HepG2 (cell line): ENCODE results near the gene NUDT9. TPM values are rescaled to one million over a fixed set of nuclear protein-coding genes. Genes with fewer than 3 reads are reported as not detected.

Experiments used
- ARNT2 ChIP-seq: sonication (generic); formaldehyde crosslinking; IDR thresholded peaks from 2 replicates; pipeline ENCODE4 v1.8.0; 2022; ENCODE audit warnings: mild to moderate bottlenecking, low read depth, missing genetic modification reagents, moderate library complexity
- CCAR2 ChIP-seq: fragments of 200-400 bp; formaldehyde crosslinking; optimal IDR thresholded peaks from 2 replicates; pipeline ENCODE3; 2018; ENCODE audit warnings: low read depth, mild to moderate bottlenecking, low read length, moderate library complexity
- CHD4 ChIP-seq: fragments of 200-600 bp; sonication (generic); IDR thresholded peaks from 2 replicates; pipeline ENCODE4 v1.7.0; 2017; ENCODE audit warnings: mild to moderate bottlenecking, low read length, borderline replicate concordance
- ELF4 ChIP-seq: sonication (generic); formaldehyde crosslinking; IDR thresholded peaks from 2 replicates; pipeline ENCODE4 v1.5.0; 2020; ENCODE audit warnings: missing genetic modification reagents, mild to moderate bottlenecking, moderate library complexity, borderline replicate concordance
- GATAD2A ChIP-seq: IDR thresholded peaks from 2 replicates; pipeline ENCODE4 v1.6.1; 2016
- HNF4A ChIP-seq: sonication (generic); formaldehyde crosslinking; IDR thresholded peaks from 2 replicates; pipeline ENCODE4 v1.4.0; 2020; ENCODE audit warnings: missing genetic modification reagents
- MTA1 ChIP-seq: sonication (generic); formaldehyde crosslinking; IDR thresholded peaks from 2 replicates; pipeline ENCODE4 v1.4.0; 2020; ENCODE audit warnings: missing genetic modification reagents, mild to moderate bottlenecking, borderline replicate concordance
- SMAD1 ChIP-seq: sonication (generic); formaldehyde crosslinking; IDR thresholded peaks from 2 replicates; pipeline ENCODE4 v1.4.0; 2020; ENCODE audit warnings: missing genetic modification reagents, low read depth, mild to moderate bottlenecking, borderline replicate concordance
- SNRNP70 ChIP-seq: fragments of 200-400 bp; formaldehyde crosslinking; IDR thresholded peaks from 2 replicates; pipeline ENCODE4 v1.6.1; 2017; ENCODE audit warnings: mild to moderate bottlenecking, low read depth, low read length, moderate library complexity
- TOPORS ChIP-seq: sonication (generic); formaldehyde crosslinking; IDR thresholded peaks from 2 replicates; pipeline ENCODE4 v1.8.0; 2023; ENCODE audit warnings: mild to moderate bottlenecking, missing genetic modification reagents
- ZBTB2 ChIP-seq: sonication (generic); formaldehyde crosslinking; IDR thresholded peaks from 2 replicates; pipeline ENCODE4 v1.8.0; 2022; ENCODE audit warnings: low read depth, missing genetic modification reagents
- ZBTB38 ChIP-seq: sonication (generic); formaldehyde crosslinking; IDR thresholded peaks from 2 replicates; pipeline ENCODE4 v1.5.1; 2020; ENCODE audit warnings: mild to moderate bottlenecking, missing genetic modification reagents
- ZFAT ChIP-seq: sonication (generic); formaldehyde crosslinking; conservative IDR thresholded peaks from 2 replicates; pipeline ENCODE4 v1.8.1; 2023; ENCODE audit warnings: missing genetic modification reagents, inconsistent platforms
- ZNF225 ChIP-seq: sonication (generic); formaldehyde crosslinking; IDR thresholded peaks from 2 replicates; pipeline ENCODE4 v1.4.0; 2020; ENCODE audit warnings: mild to moderate bottlenecking, missing genetic modification reagents
- ZNF44 ChIP-seq: sonication (generic); formaldehyde crosslinking; IDR thresholded peaks from 2 replicates; pipeline ENCODE4 v1.5.1; 2020; ENCODE audit warnings: mild to moderate bottlenecking, missing genetic modification reagents
- ZNF503 ChIP-seq: sonication (generic); formaldehyde crosslinking; IDR thresholded peaks from 2 replicates; pipeline ENCODE4 v1.4.0; 2020; ENCODE audit warnings: missing genetic modification reagents
- ZNF546 ChIP-seq: sonication (generic); formaldehyde crosslinking; conservative IDR thresholded peaks from 2 replicates; pipeline ENCODE4 v1.8.1; 2023; ENCODE audit warnings: mild to moderate bottlenecking, missing genetic modification reagents
- ZNF747 ChIP-seq: sonication (generic); formaldehyde crosslinking; IDR thresholded peaks from 2 replicates; pipeline ENCODE4 v1.8.1; 2023; ENCODE audit warnings: missing genetic modification reagents, mild to moderate bottlenecking, borderline replicate concordance
- polyA plus RNA-seq, 8 experiments: library from polyadenylated mRNA; depleted of rRNA in 3 of 8; stranded (reverse) in 7 of 8; unstranded in 1 of 8; fragments of >200 nt; fragmentation: Illumina TruSeq in 4 of 8; extraction: Trizol in 4 of 8; gene quantifications; 2 replicates each; pipeline versions ENCODE4 v1.2.1 to v1.2.3, GENCODE V29; 2011 to 2016; ENCODE audit warnings: low read depth in 4 of 8, missing spikeins in 1 of 8, mixed read lengths in 1 of 8; ENCODE audit not compliant: insufficient read depth in 1 of 8
- total RNA-seq, 5 experiments: library from RNA; depleted of rRNA; stranded (reverse); fragments of >200 nt; fragmentation: Illumina TruSeq; extraction: Trizol; gene quantifications; 2 replicates each; pipeline ENCODE4 v1.2.3, GENCODE V29; 2016; ENCODE audit warnings: low read depth in 1 of 5
- TF ChIP-seq, protein P1 (sequence below), 2 experiments: sonication (generic) in 1 of 2; formaldehyde crosslinking in 1 of 2; IDR thresholded peaks; 2 replicates each; pipeline versions ENCODE4 v1.5.1 to v1.6.1; 2011 to 2020; ENCODE audit warnings: borderline replicate concordance in 1 of 2, low read depth in 1 of 2, low read length in 1 of 2, mild to moderate bottlenecking in 1 of 2, missing genetic modification reagents in 1 of 2, moderate library complexity in 1 of 2
- TF ChIP-seq, protein P2 (sequence below): sonication (generic); formaldehyde crosslinking; IDR thresholded peaks from 2 replicates; pipeline ENCODE4 v1.4.0; 2020; ENCODE audit warnings: missing genetic modification reagents, borderline replicate concordance

NUDT9 gene
- total and polyA plus RNA-seq, 2 of the 13 experiments (the other 11 are each of a cell fraction or from before 2014, with no cell fraction given) = 10.4 to 12.3 TPM

DNA sequence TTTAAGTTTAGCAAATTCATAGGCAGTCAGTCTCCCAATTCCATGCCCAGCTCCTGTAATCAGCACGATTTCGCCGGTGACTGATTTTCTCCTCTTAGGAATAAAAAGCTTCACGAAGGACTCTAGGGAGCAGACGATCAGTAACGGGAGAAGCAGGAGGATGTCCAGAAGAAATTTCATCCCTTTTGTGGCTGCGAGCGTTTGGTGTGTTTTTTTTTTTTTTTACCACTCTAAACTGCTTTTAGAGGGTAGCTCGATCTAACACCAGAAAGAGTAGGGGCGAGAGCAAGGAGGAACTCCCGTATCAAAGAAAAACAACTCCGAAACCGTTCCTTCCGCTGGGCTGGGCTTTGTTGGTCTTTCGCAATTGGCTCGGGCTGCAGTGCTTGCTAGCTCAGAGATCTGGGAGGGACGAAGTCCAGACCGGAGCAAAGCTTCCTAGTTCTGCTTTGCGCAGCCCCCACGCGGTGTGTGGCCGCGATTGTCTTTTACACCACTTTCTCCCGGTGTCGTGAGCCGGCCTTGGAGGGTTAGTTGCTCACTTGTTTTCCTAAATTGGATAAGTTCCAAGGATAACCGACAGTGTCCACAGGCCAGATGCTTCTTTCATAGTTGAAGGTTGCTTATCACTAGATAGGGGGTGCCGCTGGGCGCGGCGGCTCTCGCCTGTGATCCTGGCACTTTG lies 31.3 kb upstream of the NUDT9 start, which contains the start of gene HSD17B11 (continued):
- TF ChIP-seq TOPORS = peak; percentile 84
- no peak for TF ChIP-seq ZBTB38 (CRISPR knock-in tag)
- TF ChIP-seq, protein P1, sequence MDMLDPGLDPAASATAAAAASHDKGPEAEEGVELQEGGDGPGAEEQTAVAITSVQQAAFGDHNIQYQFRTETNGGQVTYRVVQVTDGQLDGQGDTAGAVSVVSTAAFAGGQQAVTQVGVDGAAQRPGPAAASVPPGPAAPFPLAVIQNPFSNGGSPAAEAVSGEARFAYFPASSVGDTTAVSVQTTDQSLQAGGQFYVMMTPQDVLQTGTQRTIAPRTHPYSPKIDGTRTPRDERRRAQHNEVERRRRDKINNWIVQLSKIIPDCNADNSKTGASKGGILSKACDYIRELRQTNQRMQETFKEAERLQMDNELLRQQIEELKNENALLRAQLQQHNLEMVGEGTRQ (IDR thresholded peaks at IDR 0.05; ENCODE audit: low read depth, low read length) = no peak
- TF ChIP-seq, protein P1 (CRISPR knock-in tag; IDR thresholded peaks at IDR 0.05; ENCODE audit: borderline replicate concordance) = no peak
- peak; percentile 70; the same call in 1 of the 2 replicates for TF ChIP-seq ZNF747 (CRISPR knock-in tag)
- TF ChIP-seq ZNF503 (CRISPR knock-in tag) = peak; percentile 88
- TF ChIP-seq ZNF44 (CRISPR knock-in tag) = no peak; the same call in 1 of the 2 replicates
- TF ChIP-seq ZBTB2 (CRISPR knock-in tag) = peak; percentile 80
- no peak for TF ChIP-seq SMAD1 (CRISPR knock-in tag)
- no peak for TF ChIP-seq ARNT2 (CRISPR knock-in tag)
- TF ChIP-seq HNF4A (CRISPR knock-in tag) = peak; percentile 95
- TF ChIP-seq ZFAT (CRISPR knock-in tag) = no peak
- TF ChIP-seq ZNF225 (CRISPR knock-in tag) = peak; percentile 42; the same call in 1 of the 2 replicates
- TF ChIP-seq, protein P2, sequence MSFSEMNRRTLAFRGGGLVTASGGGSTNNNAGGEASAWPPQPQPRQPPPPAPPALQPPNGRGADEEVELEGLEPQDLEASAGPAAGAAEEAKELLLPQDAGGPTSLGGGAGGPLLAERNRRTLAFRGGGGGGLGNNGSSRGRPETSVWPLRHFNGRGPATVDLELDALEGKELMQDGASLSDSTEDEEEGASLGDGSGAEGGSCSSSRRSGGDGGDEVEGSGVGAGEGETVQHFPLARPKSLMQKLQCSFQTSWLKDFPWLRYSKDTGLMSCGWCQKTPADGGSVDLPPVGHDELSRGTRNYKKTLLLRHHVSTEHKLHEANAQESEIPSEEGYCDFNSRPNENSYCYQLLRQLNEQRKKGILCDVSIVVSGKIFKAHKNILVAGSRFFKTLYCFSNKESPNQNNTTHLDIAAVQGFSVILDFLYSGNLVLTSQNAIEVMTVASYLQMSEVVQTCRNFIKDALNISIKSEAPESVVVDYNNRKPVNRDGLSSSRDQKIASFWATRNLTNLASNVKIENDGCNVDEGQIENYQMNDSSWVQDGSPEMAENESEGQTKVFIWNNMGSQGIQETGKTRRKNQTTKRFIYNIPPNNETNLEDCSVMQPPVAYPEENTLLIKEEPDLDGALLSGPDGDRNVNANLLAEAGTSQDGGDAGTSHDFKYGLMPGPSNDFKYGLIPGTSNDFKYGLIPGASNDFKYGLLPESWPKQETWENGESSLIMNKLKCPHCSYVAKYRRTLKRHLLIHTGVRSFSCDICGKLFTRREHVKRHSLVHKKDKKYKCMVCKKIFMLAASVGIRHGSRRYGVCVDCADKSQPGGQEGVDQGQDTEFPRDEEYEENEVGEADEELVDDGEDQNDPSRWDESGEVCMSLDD = no peak
- TF ChIP-seq CCAR2 = peak; percentile 52
- peak; percentile 95 for TF ChIP-seq GATAD2A (CRISPR knock-in tag)
- TF ChIP-seq ZNF546 (CRISPR knock-in tag) = no peak
- TF ChIP-seq ELF4 (CRISPR knock-in tag) = peak; percentile 71; the same call in 1 of the 2 replicates
- peak; percentile 97 for TF ChIP-seq MTA1
- no peak; the same call in 1 of the 2 replicates for TF ChIP-seq CHD4
- no peak for TF ChIP-seq SNRNP70
